Stimulated activated naive CD8-positive, alpha-beta T cell treated with anti-CD3 and anti-CD28 coated beads, Interleukin-15, amount 100 ng/mL, for 72 hours (primary cell): ENCODE measurements around the gene NIF3L1.
A peak's percentile ranks its signal among the peaks of the same experiment; 100 is the strongest.

Source experiments
- ATAC-seq: fragments of 150-1000 bp; cut with Tn5 transposase; 2 replicates; pipeline ENCODE4 v1.10.0; 2021; ENCODE audit warnings: mild to moderate bottlenecking, moderate library complexity
- DNase-seq, 2 donors: peaks; one replicate each; pipeline ENCODE4 v3.0.0; 2021 to 2022
- H3K27ac Mint-ChIP-seq, 2 donors: one replicate each; pipeline ENCODE4 v1.8.0; 2022; ENCODE audit warnings: mild to moderate bottlenecking in 2 of 2, mixed read lengths in 2 of 2, moderate library complexity in 2 of 2
- H3K27me3 Mint-ChIP-seq: one replicate; pipeline ENCODE4 v1.8.0; 2022; ENCODE audit warnings: mixed read lengths
- H3K4me1 Mint-ChIP-seq: one replicate; pipeline ENCODE4 v1.8.0; 2022; ENCODE audit warnings: mild to moderate bottlenecking, mixed read lengths
- H3K4me3 Mint-ChIP-seq, 2 donors: one replicate each; pipeline ENCODE4 v1.8.0; 2022; ENCODE audit warnings: mild to moderate bottlenecking in 2 of 2, mixed read lengths in 2 of 2, moderate library complexity in 1 of 2
- H3K9me3 Mint-ChIP-seq, 2 donors: one replicate each; pipeline ENCODE4 v1.8.0; 2022; ENCODE audit warnings: mixed read lengths in 2 of 2

NIF3L1 gene

GRCh38 chr2:200888704-200889625 is at the start of gene NIF3L1, which contains the start of gene PPIL3:
NIF3L1 (plus strand) TSS chr2:200889371; CDS start chr2:200891944, 2,573 bp downstream.
PPIL3 (minus strand) TSS chr2:200889077; CDS start chr2:200887615, 1,462 bp downstream.
- Mint-ChIP-seq H3K4me1 (peaks cover 53% of the 10 kb centered on the region), H3K27ac (peak within 1 kb of the TSS; percentile 100), H3K27me3 (no peaks in the 10 kb centered on the region), H3K4me3 (peak within 1 kb of the TSS; percentile 97 to 98), H3K9me3 (no peaks in the 10 kb centered on the region)
- peak; percentile 97 to 99 for DNase-seq
- peak; percentile 92 for ATAC-seq

- no peak overlapping the region for H3K27ac Mint-ChIP-seq
- no peaks in the 10 kb centered on the region for H3K27me3 Mint-ChIP-seq
- no peaks in the 10 kb centered on the region for H3K4me1 Mint-ChIP-seq
- peaks cover 4 to 12% of the 10 kb centered on the region in 2 donors for H3K9me3 Mint-ChIP-seq
- H3K4me3 Mint-ChIP-seq, result no peak overlapping the region
- ATAC-seq (no peak), DNase-seq (no peak)
These were observed 49.7 kb upstream of the NIF3L1 start for GRCh38 chr2:200839513-200839912.

- peak; percentile 11 for ATAC-seq
- Mint-ChIP-seq H3K9me3 (no peaks in the 10 kb centered on the region), H3K27me3 (no peaks in the 10 kb centered on the region), H3K27ac (peak overlapping the region in 1 of 2 donors; percentile 4), H3K4me1 (no peaks in the 10 kb centered on the region), H3K4me3 (no peak overlapping the region)
- no peak for DNase-seq
These were observed 44.9 kb upstream of the NIF3L1 start for GRCh38 chr2:200843993-200844948.

- H3K27me3 Mint-ChIP-seq, result no peaks in the 10 kb centered on the region
- no peaks in the 10 kb centered on the region for H3K4me1 Mint-ChIP-seq
- DNase-seq, result no peak
- H3K27ac Mint-ChIP-seq, result no peak overlapping the region
- peak; percentile 22 for ATAC-seq
- no peaks in the 10 kb centered on the region for H3K9me3 Mint-ChIP-seq
- no peak overlapping the region for H3K4me3 Mint-ChIP-seq
These were observed 44.0 kb upstream of the NIF3L1 start for GRCh38 chr2:200845194-200845593.

GRCh38 chr2:200845669-200846325 is 43.4 kb upstream of the NIF3L1 start:
- H3K27me3 Mint-ChIP-seq, result no peaks in the 10 kb centered on the region
- no peak overlapping the region for H3K4me3 Mint-ChIP-seq
- H3K4me1 Mint-ChIP-seq, result no peaks in the 10 kb centered on the region
- no peaks in the 10 kb centered on the region for H3K9me3 Mint-ChIP-seq
- DNase-seq, result no peak
- no peak overlapping the region for H3K27ac Mint-ChIP-seq
- ATAC-seq, result no peak

- H3K27ac Mint-ChIP-seq, result no peak overlapping the region
- DNase-seq (no peak), ATAC-seq (no peak)
- no peaks in the 10 kb centered on the region for H3K4me1 Mint-ChIP-seq
- H3K9me3 Mint-ChIP-seq, result no peaks in the 10 kb centered on the region
- H3K27me3 Mint-ChIP-seq, result no peaks in the 10 kb centered on the region
- no peak overlapping the region for H3K4me3 Mint-ChIP-seq
These were observed 41.9 kb upstream of the NIF3L1 start for GRCh38 chr2:200847269-200847668.

- H3K9me3 Mint-ChIP-seq, result no peaks in the 10 kb centered on the region
- H3K4me1 Mint-ChIP-seq, result no peaks in the 10 kb centered on the region
- DNase-seq, result no peak
- ATAC-seq, result no peak
- H3K4me3 Mint-ChIP-seq, result no peak overlapping the region
- H3K27me3 Mint-ChIP-seq, result no peaks in the 10 kb centered on the region
- no peak overlapping the region for H3K27ac Mint-ChIP-seq
These were observed 41.2 kb upstream of the NIF3L1 start for GRCh38 chr2:200847939-200848338.

GRCh38 chr2:200850512-200851256 is 38.5 kb upstream of the NIF3L1 start:
- no peak for DNase-seq
- ATAC-seq, result peak; percentile 29
- Mint-ChIP-seq H3K27me3 (no peaks in the 10 kb centered on the region), H3K4me3 (no peak overlapping the region), H3K4me1 (no peaks in the 10 kb centered on the region), H3K9me3 (no peaks in the 10 kb centered on the region), H3K27ac (no peak overlapping the region)

GRCh38 chr2:200851398-200852248 is 37.5 kb upstream of the NIF3L1 start:
- Mint-ChIP-seq H3K27ac (peak overlapping the region in 1 of 2 donors; percentile 72), H3K4me1 (peaks cover 4% of the 10 kb centered on the region), H3K9me3 (no peaks in the 10 kb centered on the region), H3K27me3 (no peaks in the 10 kb centered on the region), H3K4me3 (no peak overlapping the region)
- ATAC-seq (no peak), DNase-seq (no peak)

- H3K4me1 Mint-ChIP-seq, result peaks cover 13% of the 10 kb centered on the region
- H3K4me3 Mint-ChIP-seq, result no peak overlapping the region
- no peak overlapping the region for H3K27ac Mint-ChIP-seq
These were observed 36.6 kb upstream of the NIF3L1 start for GRCh38 chr2:200852605-200853004.

GRCh38 chr2:200856806-200857205 is 32.4 kb upstream of the NIF3L1 start:
- no peak for DNase-seq

More at GRCh38 chr2:200852605-200853004, 36.6 kb upstream of the NIF3L1 start:
- DNase-seq (no peak), ATAC-seq (no peak)
- Mint-ChIP-seq H3K9me3 (no peaks in the 10 kb centered on the region), H3K27me3 (no peaks in the 10 kb centered on the region)

GRCh38 chr2:200860092-200860795 is 28.9 kb upstream of the NIF3L1 start:
- ATAC-seq (no peak), DNase-seq (no peak)
- H3K4me1 Mint-ChIP-seq, result peaks cover 68% of the 10 kb centered on the region
- H3K27me3 Mint-ChIP-seq, result no peaks in the 10 kb centered on the region
- peak overlapping the region; percentile 87 to 94 for H3K4me3 Mint-ChIP-seq
- no peaks in the 10 kb centered on the region for H3K9me3 Mint-ChIP-seq
- H3K27ac Mint-ChIP-seq, result peak overlapping the region; percentile 40 to 95

More at GRCh38 chr2:200856806-200857205, 32.4 kb upstream of the NIF3L1 start:
- H3K9me3 Mint-ChIP-seq, result no peaks in the 10 kb centered on the region
- H3K27me3 Mint-ChIP-seq, result no peaks in the 10 kb centered on the region
- ATAC-seq, result no peak
- peak overlapping the region in 1 of 2 donors; percentile 86 for H3K27ac Mint-ChIP-seq
- H3K4me3 Mint-ChIP-seq, result peak overlapping the region in 1 of 2 donors; percentile 18
- peaks cover 45% of the 10 kb centered on the region for H3K4me1 Mint-ChIP-seq

- H3K4me1 Mint-ChIP-seq, result peaks cover 67% of the 10 kb centered on the region
- no peaks in the 10 kb centered on the region for H3K27me3 Mint-ChIP-seq
- DNase-seq, result no peak
- ATAC-seq, result no peak
- H3K9me3 Mint-ChIP-seq, result no peaks in the 10 kb centered on the region
- H3K27ac Mint-ChIP-seq, result peak overlapping the region; percentile 100
- H3K4me3 Mint-ChIP-seq, result peak overlapping the region; percentile 87 to 94
These were observed 27.5 kb upstream of the NIF3L1 start for GRCh38 chr2:200861617-200862155.
